HG02571 (cell line): ENCODE results near the gene HDAC5.
"Not testable (repeated sequence)": the region's sequence is repeated elsewhere in the genome, so short reads cannot be mapped to it uniquely, and the experiment has no call there.

Experiments
- ATAC-seq: cut with Tn5 transposase; IDR thresholded peaks from one replicate; pipeline ENCODE4 v1.9.1; 2021; ENCODE audit warnings: mild to moderate bottlenecking, moderate library complexity; ENCODE audit not compliant: unreplicated experiment

HDAC5 gene

GRCh38 chr17:44123356-44124117 lies at the start of gene HDAC5:
HDAC5 (minus strand) TSS chr17:44123641; CDS start chr17:44117515, 6,126 bp downstream.
- ATAC-seq, result peak; percentile 88

GRCh38 chr17:44171931-44172455 lies 48.6 kb upstream of the HDAC5 start:
- no peak for ATAC-seq

GRCh38 chr17:44170499-44171201 lies 47.2 kb upstream of the HDAC5 start, which contains the start of gene ASB16:
ASB16 (plus strand) TSS chr17:44170704; CDS start chr17:44170790, 86 bp downstream.
- no peak for ATAC-seq

- no peak for ATAC-seq
Observed at GRCh38 chr17:44170135-44170498, 46.7 kb upstream of the HDAC5 start.

GRCh38 chr17:44167181-44167861 lies 43.9 kb upstream of the HDAC5 start:
- no peak for ATAC-seq

GRCh38 chr17:44164476-44164875 lies 41.0 kb upstream of the HDAC5 start:
- no peak for ATAC-seq

GRCh38 chr17:44159519-44160210 lies 36.2 kb upstream of the HDAC5 start:
- ATAC-seq, result no peak

GRCh38 chr17:44155488-44155887 lies 32.0 kb upstream of the HDAC5 start:
- no peak for ATAC-seq

GRCh38 chr17:44152875-44153274 lies 29.4 kb upstream of the HDAC5 start:
- no peak for ATAC-seq

GRCh38 chr17:44149750-44150329 lies 26.4 kb upstream of the HDAC5 start:
- ATAC-seq, result no peak

GRCh38 chr17:44149066-44149465 lies 25.6 kb upstream of the HDAC5 start:
- ATAC-seq, result not testable (repeated sequence)

- ATAC-seq, result no peak
Observed at GRCh38 chr17:44147812-44148211, 24.4 kb upstream of the HDAC5 start.

- ATAC-seq, result no peak
Observed at GRCh38 chr17:44146375-44147346, 23.2 kb upstream of the HDAC5 start.

- ATAC-seq, result no peak
Observed at GRCh38 chr17:44144966-44145739, 21.7 kb upstream of the HDAC5 start.

- not testable (repeated sequence) for ATAC-seq
Observed at GRCh38 chr17:44143921-44144320, 20.5 kb upstream of the HDAC5 start.

GRCh38 chr17:44137891-44138709 lies 14.7 kb upstream of the HDAC5 start:
- no peak for ATAC-seq

- no peak for ATAC-seq
Observed at GRCh38 chr17:44134752-44135568, 11.5 kb upstream of the HDAC5 start.
